ENCODE results near the gene IPMK. TPM values are rescaled to one million over a fixed set of nuclear protein-coding genes. Genes with fewer than 3 reads are reported as not detected.

IPMK gene
- total and polyA plus RNA-seq, 4 donors, result 2.6 to 16.7 (median 5.0) TPM

DNA sequence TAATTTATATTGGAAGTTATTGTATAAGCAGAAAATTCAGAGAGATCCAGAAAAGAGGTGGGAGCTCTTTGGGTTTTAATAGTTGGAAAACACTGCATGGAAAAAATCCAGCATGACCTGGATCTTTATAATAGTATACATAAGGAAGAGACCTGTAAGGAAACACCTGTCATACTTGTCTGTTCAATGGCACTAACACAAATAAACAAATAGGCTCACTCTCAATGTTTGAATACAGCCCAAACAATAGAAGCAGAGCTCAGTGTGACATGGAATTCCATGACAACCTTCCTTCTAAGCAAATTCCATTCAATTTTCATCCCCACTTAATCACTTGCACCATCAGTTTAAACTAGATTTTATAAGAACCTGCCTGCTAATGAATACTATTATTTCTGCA lies 33.0 kb upstream of the IPMK start:
- H3K4me3 ChIP-seq, result no peak overlapping the region

DNA sequence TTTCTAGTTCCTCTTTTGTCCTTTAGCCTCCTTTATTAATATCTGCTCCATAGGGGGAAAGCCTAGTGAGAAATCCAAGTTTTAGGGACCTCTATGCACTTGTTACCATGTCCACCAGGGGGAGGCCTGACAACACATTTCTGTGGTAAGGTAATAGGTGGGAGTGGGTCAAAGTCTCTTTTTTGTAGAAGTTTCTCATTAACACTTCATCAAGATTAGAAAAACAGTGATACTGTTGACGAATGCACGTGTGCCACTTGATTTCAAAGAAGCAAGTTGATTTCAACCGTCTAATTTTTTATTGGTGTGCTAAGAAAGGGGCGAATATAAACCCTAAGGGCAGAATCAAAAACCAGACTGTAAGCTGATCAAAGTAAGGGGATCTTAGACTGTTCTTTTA lies 31.9 kb upstream of the IPMK start:
- Histone ChIP-seq H3K27ac (ENCODE audit: low read depth in 1 of 2, low read length in 1 of 2) (no peak overlapping the region), H3K9me3 (ENCODE audit: control insufficient read depth in 4 of 4, insufficient read depth in 3 of 4, low read length in 3 of 4) (no peaks in the 10 kb centered on the region), H3K9ac (ENCODE audit: insufficient read depth in 1 of 2, low read length in 2 of 2) (no peak overlapping the region), H3K27me3 (ENCODE audit: control insufficient read depth in 3 of 3, insufficient read depth in 3 of 3, low read length in 2 of 3) (no peaks in the 10 kb centered on the region), H3K4me1 (ENCODE audit: control insufficient read depth in 5 of 5, insufficient read depth in 5 of 5, low read length in 5 of 5) (no peaks in the 10 kb centered on the region), H3K4me3 (no peak overlapping the region), H3K36me3 (ENCODE audit: control insufficient read depth in 4 of 4, insufficient read depth in 4 of 4, low read length in 4 of 4) (no peaks in the 10 kb centered on the region)
- peak; percentile 39 to 65 (median 55) for DNase-seq
- TF ChIP-seq CTCF (IDR thresholded peaks at IDR 0.05; ENCODE audit: control extremely low read depth, extremely low read depth), result peak; percentile 68
- ATAC-seq (ENCODE audit: insufficient read depth, low FRiP score), result peak; percentile 75
- whole genome bisulfite sequencing, 2 donors, result 16 to 20% methylated on average over 4 of the region's 4 CpGs

More for the DNA sequence above, 33.0 kb upstream of the IPMK start:
- no peak for TF ChIP-seq CTCF (IDR thresholded peaks at IDR 0.05; ENCODE audit: control extremely low read depth, extremely low read depth)
- Histone ChIP-seq H3K9ac (ENCODE audit: insufficient read depth in 1 of 2, low read length in 2 of 2) (no peak overlapping the region), H3K27ac (ENCODE audit: low read depth in 1 of 2, low read length in 1 of 2) (no peak overlapping the region), H3K4me1 (ENCODE audit: control insufficient read depth in 5 of 5, insufficient read depth in 5 of 5, low read length in 5 of 5) (no peaks in the 10 kb centered on the region), H3K9me3 (ENCODE audit: control insufficient read depth in 4 of 4, insufficient read depth in 3 of 4, low read length in 3 of 4) (no peaks in the 10 kb centered on the region), H3K36me3 (ENCODE audit: control insufficient read depth in 4 of 4, insufficient read depth in 4 of 4, low read length in 4 of 4) (no peaks in the 10 kb centered on the region), H3K27me3 (ENCODE audit: control insufficient read depth in 3 of 3, insufficient read depth in 3 of 3, low read length in 2 of 3) (no peaks in the 10 kb centered on the region)
- DNase-seq (no peak), ATAC-seq (ENCODE audit: insufficient read depth, low FRiP score) (no peak)

DNA sequence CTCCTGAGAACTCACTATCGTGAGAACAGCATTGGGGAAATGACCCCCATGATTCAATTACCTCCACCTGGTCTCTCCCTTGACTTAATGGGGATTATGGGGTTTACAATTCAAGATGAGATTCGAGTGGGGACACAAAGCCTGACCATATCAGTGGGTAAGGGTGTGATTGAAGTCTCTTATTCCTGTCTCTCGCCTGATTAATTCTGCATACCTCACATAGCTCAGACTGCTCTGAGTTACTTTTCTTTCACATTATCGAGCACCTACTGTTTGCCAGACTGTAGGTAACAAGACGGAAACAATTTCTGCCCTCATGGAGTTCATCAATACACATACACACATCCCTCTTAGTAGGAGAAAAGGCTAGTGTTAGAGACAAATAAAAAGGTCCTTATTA lies 26.3 kb upstream of the IPMK start:
- no peaks in the 10 kb centered on the region for H3K27me3 ChIP-seq (ENCODE audit: control insufficient read depth in 3 of 3, insufficient read depth in 3 of 3, low read length in 2 of 3)
- no peak overlapping the region for H3K27ac ChIP-seq (ENCODE audit: low read depth in 1 of 2, low read length in 1 of 2)
- ATAC-seq (ENCODE audit: insufficient read depth, low FRiP score), result no peak
- no peak for DNase-seq
- H3K36me3 ChIP-seq (ENCODE audit: control insufficient read depth in 4 of 4, insufficient read depth in 4 of 4, low read length in 4 of 4), result peaks cover 0 to 2% (median 0%) of the 10 kb centered on the region in 4 donors
- H3K4me3 ChIP-seq, result no peak overlapping the region
- peaks cover 0 to 3% (median 0%) of the 10 kb centered on the region in 5 donors for H3K4me1 ChIP-seq (ENCODE audit: control insufficient read depth in 5 of 5, insufficient read depth in 5 of 5, low read length in 5 of 5)
- TF ChIP-seq CTCF (IDR thresholded peaks at IDR 0.05; ENCODE audit: control extremely low read depth, extremely low read depth), result no peak
- WGBS, 2 donors, result 78 to 83% methylated on average over 5 of the region's 5 CpGs
- no peak overlapping the region for H3K9ac ChIP-seq (ENCODE audit: insufficient read depth in 1 of 2, low read length in 2 of 2)
- no peaks in the 10 kb centered on the region for H3K9me3 ChIP-seq (ENCODE audit: control insufficient read depth in 4 of 4, insufficient read depth in 3 of 4, low read length in 3 of 4)

GRCh38 chr10:58291538-58292174 lies 24.0 kb upstream of the IPMK start:
- DNase-seq, result peak; percentile 31 to 74 (median 70)
- WGBS, 2 donors, result 69 to 80% methylated on average over 5 of the region's 5 CpGs
- peak; percentile 53 for ATAC-seq (ENCODE audit: insufficient read depth, low FRiP score)

More at GRCh38 chr10:58291538-58292174, 24.0 kb upstream of the IPMK start:
- no peak overlapping the region for H3K27ac ChIP-seq (ENCODE audit: low read depth in 1 of 2, low read length in 1 of 2)
- H3K36me3 ChIP-seq (ENCODE audit: control insufficient read depth in 4 of 4, insufficient read depth in 4 of 4, low read length in 4 of 4), result peaks cover 0 to 5% (median 0%) of the 10 kb centered on the region in 4 donors
- peak; percentile 70 for TF ChIP-seq CTCF (IDR thresholded peaks at IDR 0.05; ENCODE audit: control extremely low read depth, extremely low read depth)
- no peak overlapping the region for H3K4me3 ChIP-seq
- H3K27me3 ChIP-seq (ENCODE audit: control insufficient read depth in 3 of 3, insufficient read depth in 3 of 3, low read length in 2 of 3), result no peaks in the 10 kb centered on the region
- H3K9me3 ChIP-seq (ENCODE audit: control insufficient read depth in 4 of 4, insufficient read depth in 3 of 4, low read length in 3 of 4), result no peaks in the 10 kb centered on the region
- no peak overlapping the region for H3K9ac ChIP-seq (ENCODE audit: insufficient read depth in 1 of 2, low read length in 2 of 2)
- H3K4me1 ChIP-seq (ENCODE audit: control insufficient read depth in 5 of 5, insufficient read depth in 5 of 5, low read length in 5 of 5), result peaks cover 0 to 3% (median 0%) of the 10 kb centered on the region in 5 donors
